Inflammatory macrophage (primary cell): ENCODE measurements around the gene NOD2.

Source experiments
- DNase-seq, 2 donors: peaks; one replicate each; pipeline ENCODE4 v3.0.0-alpha.2; 2020 to 2022

The NOD2 gene

DNA sequence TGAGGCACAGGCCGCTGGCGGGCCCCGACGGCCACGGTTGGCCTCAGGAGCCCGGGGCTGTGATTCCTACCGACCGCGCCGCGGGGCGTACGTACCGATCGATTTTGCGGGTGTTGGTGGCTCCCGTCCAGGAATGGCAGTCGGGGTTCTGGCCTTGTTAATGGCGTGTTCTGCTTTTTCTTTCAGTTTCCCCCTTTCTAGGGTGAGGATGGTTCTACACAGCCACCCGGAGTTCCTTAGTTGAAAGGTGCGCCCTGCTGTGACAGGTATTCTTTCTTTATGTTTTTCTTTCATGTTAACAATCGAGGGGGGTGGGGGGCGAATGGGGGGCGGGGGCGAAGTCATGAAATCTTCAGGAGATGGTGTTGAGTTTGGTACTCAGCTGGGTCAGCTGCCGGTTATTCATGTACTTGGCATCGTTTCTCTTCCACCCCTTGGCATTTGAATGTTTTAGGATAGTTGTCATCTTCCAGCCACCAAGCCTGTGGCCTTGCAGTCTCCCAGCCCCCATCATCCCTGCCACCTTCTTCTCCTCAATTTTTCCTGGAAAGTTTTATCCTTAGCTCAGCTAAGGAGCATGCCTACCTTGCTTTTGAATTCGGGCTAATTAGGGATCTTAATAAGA, 49.3 kb downstream of the NOD2 start:
- peak; percentile 40 to 47 for DNase-seq

DNA sequence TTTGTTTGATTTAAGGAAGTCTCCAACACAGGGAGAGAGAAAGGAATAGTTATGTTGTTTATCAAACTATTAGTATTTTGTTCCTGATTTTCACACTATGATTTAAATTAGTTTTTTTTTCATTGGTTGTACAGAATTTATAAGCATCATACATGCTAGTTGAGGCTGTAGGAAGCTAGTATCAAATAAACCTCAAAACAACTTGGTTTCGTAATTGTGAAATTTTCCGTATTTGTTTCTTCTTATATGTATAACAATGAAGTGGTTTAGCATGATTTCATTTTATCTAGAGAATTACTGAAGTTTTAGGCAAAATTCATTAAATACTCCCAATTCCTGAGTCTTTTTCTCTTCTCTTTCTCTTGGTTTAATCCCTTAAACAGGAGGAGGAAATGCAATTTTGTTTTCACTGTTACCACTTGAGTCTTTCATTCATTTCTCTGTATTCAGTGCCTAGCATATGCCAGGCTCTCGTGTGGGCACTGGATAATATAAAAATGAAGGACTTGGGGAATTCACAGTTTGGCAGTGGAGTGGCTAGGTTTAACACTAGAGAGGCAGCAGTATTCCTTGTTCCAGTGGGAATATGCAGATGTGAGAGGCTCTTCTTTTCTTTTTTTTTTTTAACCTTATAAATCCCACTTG, 50.3 kb downstream of the NOD2 start:
- DNase-seq, result no peak

DNA sequence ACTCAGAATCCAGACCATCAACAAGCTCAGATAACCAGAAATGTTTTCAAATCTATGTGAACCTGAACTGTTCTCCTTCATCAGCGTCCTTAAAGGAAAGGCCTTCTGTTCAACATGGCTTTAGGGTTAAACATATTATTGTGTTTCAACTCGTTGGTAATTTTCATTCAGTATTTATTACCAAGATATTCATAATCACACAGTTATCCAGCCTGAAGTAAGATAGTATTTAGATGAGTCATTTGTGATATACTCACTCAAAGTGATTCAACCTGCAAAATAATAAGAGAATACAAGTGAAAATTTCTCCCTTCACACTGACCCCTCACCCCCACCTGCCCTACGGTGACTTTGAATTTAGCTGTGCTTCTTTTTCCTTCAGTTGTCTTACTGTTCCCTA, 51.5 kb downstream of the NOD2 start:
- DNase-seq, result no peak

DNA sequence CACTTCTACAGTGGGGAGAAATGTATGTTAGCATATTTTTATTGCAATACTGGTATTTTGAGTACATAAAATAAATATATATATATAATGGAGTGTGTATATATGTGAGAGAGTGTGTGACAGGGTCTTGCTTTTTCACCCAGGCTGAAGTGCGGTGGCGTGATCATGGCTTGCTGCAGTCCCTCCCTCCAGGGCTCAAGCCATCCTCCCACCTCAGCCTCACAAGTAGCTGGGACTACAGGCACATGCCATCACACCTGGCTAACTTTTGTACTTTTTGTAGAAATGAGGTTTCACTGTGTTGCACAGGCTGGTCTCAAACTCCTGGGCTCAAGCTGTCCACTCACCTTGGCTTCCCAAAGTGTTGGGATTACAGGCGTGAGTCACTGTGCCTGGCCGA, 52.5 kb downstream of the NOD2 start:
- no peak for DNase-seq

DNA sequence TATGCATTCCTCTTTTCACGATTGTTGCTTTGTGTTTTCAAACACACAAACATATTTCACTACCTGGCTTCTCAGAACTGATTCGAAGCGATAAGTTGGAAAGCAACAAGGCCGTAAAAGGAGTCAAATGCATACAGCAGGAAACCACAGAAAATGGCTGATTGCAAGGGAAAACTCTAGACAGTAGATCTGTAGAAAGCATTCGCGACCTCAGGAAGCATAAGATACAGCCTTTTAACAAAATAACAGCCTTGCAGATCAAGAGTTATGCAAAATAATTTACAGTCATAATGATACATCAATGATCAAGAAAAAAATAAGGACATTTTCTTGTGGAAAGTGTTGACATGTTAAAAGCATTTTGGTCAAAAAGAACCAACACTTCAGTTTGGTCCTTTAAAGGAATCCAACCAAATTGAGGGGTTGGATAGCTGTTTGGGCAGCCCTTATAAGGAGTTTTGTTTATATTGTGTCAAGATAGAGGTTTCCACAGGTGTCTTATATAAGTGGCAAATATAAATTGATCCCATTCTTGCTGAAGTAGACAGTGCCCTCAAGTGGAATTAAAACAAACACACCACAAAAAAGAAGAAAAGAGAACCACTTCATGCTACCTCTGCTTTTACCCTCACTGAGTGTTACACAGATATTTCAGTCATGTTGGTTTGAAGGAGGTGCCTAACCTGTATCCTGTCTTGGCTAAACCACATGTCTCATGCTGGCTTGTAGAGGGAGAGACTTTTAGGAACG, 54.0 kb downstream of the NOD2 start:
- peak; percentile 27 to 43 for DNase-seq

DNA sequence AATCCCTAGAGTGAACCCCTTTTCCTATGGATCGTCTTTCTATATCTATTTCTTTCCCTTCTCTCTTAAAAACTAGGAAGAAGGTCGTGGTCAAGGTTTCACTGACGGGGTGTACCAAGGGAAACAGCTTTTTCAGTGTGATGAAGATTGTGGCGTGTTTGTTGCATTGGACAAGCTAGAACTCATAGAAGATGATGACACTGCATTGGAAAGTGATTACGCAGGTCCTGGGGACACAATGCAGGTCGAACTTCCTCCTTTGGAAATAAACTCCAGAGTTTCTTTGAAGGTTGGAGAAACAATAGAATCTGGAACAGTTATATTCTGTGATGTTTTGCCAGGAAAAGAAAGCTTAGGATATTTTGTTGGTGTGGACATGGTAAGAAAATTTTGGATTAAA, 58.1 kb downstream of the NOD2 start:
- DNase-seq, result no peak

DNA sequence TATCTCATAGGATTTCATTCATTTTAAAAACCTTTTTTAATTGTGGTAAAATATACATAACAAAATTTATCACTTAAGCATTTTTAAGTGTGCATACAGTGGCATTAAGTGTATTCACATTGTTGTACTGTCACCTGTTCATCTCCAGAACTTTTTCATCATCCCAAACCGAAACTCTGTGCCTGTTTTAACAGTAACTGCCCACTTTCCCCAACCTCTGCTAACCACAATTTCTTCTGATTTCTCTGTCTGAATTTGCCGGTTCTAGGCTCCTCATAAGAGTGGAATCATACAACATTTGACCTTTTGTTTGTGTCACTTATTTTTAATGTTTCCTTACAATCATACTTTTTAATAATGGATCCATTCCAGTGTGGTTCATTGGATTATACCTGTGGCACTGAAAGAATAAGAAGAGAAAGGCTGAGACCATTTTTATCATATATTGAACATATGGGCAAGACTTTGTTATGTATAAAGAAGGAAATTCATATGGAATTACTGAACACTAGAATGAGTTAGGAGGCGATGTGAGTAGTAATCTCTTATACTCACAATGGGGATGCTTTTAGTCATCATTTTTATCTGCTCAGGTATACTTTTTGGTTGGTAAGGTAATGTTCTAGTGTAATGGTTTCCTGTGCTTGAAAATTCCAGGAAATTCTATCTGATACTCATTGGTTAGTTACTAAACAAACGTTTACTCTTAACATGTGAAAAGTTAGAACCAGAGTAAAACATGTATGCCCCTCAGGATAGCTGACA, 59.2 kb downstream of the NOD2 start:
- no peak for DNase-seq

DNA sequence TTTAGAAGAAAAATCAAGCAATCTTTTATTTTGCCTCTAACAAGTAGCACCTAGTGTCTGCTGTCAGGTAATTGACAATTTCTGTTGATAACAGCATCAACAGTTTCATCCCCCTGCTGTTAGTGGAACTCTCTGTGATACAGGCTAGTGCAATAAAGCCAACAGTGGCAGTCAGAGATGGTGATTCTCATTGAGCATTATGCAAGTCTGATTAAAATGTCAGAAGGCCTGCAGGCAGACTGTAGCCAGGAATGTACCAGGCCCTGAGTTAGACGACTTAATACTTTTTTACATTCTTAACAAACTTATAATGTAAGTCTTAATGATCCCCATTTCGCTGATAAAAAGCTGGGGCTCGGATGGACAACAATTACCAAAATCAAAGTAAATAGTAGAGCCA, 63.1 kb downstream of the NOD2 start:
- no peak for DNase-seq

DNA sequence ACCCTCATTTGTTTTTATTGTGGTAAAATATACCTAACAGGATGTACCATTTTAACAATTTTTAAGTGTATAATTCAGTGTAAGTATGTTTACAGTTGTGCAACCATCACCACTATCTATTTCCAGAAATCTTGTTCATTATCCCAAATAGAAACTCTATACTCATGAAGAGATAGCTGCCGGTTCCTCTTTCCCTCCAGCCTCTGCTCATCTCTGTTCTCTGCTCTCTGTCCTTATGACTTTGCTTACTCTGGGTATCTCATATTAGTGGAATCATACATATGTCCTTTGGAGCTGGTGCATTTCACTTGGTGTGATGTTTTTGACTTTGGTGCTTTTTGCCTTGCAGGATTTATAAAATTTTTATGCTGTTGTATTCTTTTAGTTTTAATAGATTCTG, 67.9 kb downstream of the NOD2 start:
- DNase-seq, result no peak

DNA sequence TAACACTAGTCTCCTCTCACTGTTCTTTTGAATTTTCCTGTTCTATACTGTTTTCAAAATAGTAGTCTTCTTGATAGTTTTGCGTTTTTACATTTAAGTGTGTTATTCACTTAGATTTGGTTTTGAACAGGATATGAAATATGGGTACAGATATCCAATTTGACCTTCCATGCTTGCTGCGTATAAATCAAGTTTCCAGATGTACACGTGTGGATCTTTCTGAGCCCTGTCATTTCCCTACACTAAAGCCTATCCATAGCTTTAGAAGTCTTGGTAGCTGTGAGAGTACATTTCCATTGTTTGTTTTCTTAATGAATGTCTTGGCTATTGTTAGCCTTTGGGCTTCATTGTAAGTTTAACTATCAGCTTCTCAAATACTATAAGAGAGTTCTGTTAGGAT, 68.8 kb downstream of the NOD2 start:
- no peak for DNase-seq

DNA sequence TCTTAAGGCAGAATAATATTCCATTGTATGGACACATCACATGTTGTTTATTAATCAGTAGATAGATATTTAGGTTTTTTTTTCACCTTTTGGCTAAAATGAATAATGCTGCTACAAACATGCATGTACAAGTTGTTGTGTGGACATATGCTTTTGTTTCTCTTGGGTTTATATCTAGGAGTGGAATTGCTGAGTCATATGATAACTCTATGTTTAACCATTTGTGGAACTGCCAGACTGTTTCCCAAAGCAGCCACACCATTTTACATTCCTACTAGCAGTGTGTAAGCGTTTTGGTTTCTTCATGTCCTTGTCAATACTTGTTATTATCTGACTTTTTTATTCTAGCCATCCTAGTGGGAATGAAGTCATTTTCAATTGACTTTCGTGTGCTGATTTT, 69.8 kb downstream of the NOD2 start:
- no peak for DNase-seq

DNA sequence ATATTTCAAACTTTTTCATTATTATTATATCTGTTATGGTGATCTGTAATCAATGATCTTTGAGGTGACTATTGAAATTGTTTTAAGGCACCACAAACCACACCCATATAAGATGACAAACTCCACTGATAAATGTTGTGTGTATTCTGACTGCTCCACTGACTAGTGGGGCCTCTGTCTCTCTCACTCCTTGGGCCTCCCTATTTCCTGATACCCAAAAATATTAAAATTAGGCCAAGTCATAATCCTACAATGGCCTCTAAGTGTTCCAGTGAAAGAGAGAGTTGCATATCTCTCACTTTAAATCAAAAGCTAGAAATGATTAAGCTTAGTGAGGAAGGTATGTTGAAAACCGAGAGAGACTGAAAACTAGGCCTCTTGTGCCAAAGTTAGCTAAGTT, 71.9 kb downstream of the NOD2 start:
- no peak for DNase-seq

DNA sequence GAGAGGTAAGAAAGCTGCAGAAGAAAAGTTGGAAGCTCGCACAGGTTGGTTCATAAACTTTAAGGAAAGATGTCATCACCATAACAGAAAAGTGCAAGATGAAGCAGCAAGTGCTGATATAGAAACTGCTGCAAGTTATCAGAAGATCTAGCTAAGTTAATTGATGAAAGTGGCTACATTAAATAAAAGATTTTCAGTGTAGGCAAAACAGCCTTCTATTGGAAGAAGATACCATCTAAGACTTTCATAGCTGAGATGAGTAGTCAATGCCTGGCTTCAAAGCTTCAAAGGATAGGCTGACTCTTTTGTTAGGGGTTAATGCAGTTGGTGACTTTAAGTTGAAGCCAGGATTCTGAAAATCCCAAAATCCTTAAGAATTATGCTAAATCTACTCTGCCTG, 72.5 kb downstream of the NOD2 start:
- DNase-seq, result no peak

DNA sequence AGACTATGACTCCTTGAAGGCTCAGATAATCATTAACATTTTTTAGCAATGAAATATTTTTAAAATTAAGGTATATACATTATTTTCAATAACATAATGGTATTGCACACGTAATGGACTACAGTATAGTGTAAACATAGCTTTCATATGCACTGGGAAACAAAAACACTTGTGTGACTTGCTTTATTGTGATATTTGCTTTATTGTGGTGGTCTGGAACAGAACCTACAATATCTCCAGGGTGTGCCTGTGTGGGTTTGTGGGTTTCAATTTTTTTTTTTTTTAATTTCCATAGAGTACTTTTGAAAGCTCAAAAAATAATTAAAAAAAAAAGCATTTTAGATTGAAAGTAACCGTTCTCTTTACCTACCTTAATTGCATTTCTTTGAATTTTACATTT, 73.8 kb downstream of the NOD2 start:
- DNase-seq, result no peak

DNA sequence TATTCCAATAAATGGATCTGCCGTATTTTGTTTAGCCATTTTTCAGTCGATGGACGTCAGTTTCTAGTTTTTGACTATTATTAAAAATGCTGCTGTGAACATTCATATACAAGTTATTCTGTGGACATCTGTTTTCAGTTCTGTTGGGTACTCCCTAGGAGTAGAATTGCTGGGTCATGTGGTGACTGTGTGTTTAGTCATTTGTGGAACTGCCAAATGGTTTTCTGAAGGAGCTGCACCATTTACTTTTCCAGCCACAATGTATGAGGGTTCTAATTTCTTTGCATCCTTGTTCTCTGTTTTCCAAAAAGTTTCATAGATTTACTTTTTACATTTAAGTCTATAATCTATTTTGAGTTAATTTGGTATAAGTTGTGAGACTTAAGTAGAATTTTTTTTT, 78.0 kb downstream of the NOD2 start:
- DNase-seq, result no peak

DNA sequence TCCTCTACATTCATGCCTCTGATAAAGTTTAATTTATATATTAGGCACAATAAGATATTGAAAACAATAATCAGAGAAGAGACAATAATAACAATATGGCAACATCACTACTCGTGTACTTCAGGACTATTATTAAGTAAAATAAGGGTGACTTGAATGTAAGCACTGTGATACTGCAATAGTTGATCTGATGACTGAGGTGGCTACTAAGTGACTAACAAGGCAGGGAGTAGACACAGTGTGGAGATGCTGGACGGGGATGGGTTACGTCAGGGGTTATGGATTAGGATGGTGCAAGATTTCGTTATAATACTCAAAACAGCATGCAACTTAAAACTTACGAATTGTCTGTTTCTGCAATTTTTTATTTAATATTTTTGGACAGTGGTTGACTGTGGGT, 81.0 kb downstream of the NOD2 start:
- no peak for DNase-seq

DNA sequence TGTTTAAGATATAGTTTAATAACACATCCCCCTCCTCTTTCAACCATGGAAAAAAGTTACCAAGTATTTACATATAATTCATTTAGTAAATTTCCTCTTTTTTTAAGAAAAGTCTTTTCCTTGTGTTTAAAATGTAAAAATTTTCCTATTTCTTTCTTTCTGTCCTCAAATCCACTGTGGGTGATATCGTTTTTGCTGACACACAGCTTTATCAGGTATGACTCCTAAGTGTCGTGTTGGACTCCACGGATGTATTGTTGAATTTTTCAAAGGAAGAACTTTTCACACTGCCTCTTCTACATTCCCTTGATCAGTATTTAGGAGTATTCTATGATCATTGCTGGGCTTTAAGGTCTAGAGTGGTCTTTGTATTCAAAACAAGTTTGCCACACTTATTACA, 81.6 kb downstream of the NOD2 start:
- no peak for DNase-seq

DNA sequence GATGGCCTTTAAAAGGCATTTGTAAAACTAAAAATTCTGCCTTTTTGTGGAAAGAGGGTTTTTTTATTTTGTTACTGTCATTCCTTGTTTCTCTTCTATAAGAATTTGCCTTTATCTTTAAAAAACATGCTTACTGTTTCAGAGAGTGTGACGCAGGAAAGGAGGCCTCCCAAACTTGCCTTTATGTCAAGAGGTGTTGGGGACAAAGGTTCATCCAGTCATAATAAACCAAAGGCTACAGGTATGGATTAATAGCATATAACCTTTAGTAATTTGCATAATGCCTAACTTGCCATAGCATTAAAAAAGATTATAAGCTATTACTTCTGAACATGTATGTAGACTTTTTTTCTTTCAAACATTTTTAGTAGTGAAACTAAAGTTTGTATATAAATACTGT, 82.6 kb downstream of the NOD2 start:
- DNase-seq, result no peak

DNA sequence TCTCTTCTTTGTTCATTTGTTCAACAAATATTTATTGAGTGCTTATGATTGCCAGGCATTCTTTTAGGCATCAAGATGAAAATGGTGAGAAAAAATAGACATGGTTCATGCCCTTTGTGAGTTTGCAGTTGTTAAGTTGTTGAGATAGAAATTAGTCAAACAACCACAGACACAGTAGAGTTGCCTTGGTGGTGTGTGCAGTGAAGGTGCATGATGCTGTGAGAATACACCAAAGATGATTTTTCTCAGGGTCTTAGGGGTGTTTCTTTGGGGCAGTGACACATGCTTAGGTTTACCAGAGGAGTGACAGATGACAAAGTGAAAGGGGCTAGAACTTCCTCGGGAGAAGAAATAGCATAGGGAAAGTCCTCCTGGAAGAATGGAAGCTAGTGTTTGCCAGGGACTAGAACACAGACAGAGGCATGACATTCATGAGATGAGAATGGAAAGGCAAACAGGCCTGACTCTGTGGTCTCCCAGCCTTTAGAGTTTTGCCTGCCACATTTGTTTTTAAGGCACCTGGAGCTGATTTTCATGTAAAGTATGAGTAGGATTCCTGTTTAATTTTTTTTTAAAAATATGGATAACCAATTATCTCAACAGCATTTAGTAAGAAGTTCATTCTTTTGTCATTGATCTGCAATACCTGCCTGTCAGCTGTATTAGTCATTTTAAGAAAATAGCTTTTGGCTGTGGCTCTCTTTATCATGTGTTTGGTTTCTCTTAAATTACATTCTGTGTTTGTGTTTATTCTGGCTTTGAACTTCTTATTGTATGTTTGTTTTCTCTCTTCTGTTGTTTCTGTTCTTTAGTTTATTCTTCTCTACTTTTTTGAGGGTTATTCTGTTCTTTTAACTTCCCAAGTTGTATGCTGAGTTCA, 85.1 kb downstream of the NOD2 start:
- no peak for DNase-seq

DNA sequence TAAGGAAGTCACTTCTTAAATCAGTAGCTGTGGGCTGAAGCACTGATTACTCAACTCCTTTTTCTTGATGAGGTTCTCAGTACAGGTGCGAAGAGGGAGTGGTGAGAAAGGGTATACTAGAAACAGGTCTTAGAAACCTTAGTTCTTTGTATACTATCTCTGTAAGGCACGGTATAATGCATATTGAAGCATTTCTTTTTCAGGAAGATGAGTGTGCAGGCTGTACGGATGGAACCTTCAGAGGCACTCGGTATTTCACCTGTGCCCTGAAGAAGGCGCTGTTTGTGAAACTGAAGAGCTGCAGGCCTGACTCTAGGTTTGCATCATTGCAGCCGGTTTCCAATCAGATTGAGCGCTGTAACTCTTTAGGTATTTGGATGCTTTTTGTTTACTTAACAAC, 87.6 kb downstream of the NOD2 start:
- no peak for DNase-seq

DNA sequence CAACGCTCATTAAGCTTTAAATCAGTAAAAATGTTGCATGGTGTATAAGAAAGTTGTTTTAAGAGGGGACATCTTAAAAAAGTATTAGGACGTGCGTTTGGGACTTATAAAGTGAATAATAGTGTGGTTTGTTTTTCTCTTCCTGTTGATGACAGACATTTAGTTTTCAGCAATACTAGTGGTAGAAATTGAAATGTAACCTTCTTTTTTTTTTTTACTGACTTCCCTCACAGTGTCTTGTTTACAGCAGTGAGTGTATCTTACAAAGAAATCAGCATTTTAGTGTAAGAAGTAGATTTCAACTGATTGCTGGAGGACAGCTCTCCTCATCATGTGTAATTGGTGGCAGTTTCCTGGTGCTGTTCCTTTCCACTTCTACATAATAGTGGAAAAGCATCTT, 88.1 kb downstream of the NOD2 start:
- no peak for DNase-seq
